GM12801 (cell line): Measurements from ENCODE around the gene PRG2.

Experiments
- CTCF ChIP-seq: IDR thresholded peaks from one replicate; pipeline ENCODE4 v1.5.1; 2011; ENCODE audit warnings: control low read depth; ENCODE audit not compliant: insufficient read length; ENCODE audit errors: extremely low read depth

Gene PRG2

GRCh38 chr11:57359896-57360690 is 30.4 kb downstream of the PRG2 start:
- no peak for TF ChIP-seq CTCF

DNA sequence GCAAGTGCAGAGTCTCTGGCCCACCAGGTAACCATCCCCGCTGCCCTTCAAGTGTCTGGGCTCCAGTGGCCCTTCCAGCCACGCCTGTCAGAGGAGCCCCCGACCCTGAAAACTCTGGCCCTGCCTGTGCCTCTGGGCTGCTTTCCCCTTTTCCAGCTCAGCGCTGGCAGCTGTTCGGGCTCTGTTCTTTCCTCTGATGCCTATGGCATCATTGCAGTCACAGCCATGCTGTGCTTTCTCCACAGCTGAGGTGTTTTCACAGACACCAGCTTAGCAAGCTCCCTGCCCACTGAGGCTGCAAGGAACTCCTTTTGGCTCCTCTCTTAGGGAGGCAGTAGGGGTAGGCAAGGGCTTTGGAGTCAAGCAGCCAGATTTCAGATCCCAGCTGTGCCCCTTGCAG is 31.1 kb downstream of the PRG2 start:
- no peak for TF ChIP-seq CTCF

- no peak for TF ChIP-seq CTCF
These were observed 31.5 kb downstream of the PRG2 start for GRCh38 chr11:57358991-57359390.

DNA sequence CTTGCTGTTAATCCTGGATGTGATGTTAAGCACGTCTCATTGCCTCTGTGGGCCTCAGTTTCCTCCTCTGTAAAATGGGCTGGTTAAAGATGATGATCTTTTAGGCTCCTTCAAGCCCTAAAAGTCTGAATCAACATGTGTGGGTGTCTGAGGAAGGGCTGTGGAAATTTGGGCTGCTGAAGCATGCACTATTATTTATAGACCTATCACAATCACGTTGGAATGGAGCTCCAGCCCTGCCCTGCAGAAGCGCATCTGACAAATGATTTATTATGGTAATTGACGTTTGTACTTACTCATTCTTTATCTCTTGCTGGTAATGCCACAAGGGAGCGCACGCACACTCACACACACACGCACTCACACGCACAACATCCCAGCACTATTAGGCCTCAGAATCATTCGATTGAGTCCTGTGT is 31.9 kb downstream of the PRG2 start:
- TF ChIP-seq CTCF = no peak

- TF ChIP-seq CTCF = no peak
These were observed 32.6 kb downstream of the PRG2 start for GRCh38 chr11:57357856-57358255.

- TF ChIP-seq CTCF = no peak
These were observed 33.1 kb downstream of the PRG2 start for GRCh38 chr11:57357310-57357709.

- TF ChIP-seq CTCF = no peak
These were observed 34.2 kb downstream of the PRG2 start for GRCh38 chr11:57356268-57356667.
